CD4-positive, alpha-beta T cell treated with Interleukin-4 for 4 hours (primary cell): ENCODE measurements around the gene UNC5C.

Experiments
- DNase-seq: peaks from one replicate; pipeline ENCODE4 v3.0.0-alpha.2; 2020

UNC5C gene

GRCh38 chr4:95386410-95386809 lies 162.4 kb downstream of the UNC5C start:
- no peak for DNase-seq

- no peak for DNase-seq
These were observed 166.8 kb downstream of the UNC5C start for GRCh38 chr4:95381843-95382580.

- no peak for DNase-seq
These were observed 169.1 kb downstream of the UNC5C start for GRCh38 chr4:95379633-95380032.

DNA sequence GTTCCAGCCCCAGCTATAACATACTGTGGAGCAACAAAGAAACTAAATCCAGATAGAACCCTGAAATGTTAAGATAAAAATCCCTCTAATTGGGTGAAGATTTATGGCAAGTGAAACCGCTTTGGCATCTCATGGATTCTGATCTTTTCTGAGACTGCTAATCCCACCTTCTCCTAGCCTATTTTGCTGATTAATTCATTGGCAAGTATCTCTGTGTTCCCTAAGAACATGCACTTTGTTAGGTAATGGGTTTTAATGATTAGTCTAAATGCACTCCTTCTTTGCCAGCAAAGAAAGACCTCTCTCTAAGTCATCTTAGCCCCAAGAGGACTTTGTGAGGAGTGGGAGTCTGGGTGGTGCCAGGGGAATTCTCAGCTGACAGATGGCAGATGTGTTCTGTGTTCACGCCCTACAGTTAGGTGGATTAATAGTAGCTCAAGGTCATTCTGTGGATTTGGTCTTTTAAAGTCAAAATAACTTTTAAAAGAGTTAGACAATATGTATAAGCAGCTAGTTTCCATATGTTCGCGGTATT lies 171.3 kb downstream of the UNC5C start:
- DNase-seq = no peak

GRCh38 chr4:95371476-95372224 lies 177.1 kb downstream of the UNC5C start:
- DNase-seq = no peak

DNA sequence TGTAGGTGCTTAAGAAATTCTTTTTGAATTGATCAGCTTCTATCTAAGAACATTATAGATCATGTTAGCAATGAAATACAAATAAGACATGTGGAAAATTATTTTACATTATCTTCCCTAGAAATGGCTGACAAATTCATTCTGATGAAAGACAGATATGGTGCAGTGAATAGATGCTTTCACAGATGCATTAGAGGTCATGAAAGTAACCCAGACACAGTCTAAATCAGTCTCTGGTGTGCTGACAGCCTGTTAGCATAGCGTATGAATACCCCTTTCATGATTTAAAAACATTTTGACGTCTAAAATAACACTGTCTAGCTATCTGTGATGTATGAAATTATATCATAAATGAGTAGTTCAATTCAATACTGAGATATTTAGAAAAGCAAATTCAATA lies 180.9 kb downstream of the UNC5C start:
- DNase-seq = no peak

DNA sequence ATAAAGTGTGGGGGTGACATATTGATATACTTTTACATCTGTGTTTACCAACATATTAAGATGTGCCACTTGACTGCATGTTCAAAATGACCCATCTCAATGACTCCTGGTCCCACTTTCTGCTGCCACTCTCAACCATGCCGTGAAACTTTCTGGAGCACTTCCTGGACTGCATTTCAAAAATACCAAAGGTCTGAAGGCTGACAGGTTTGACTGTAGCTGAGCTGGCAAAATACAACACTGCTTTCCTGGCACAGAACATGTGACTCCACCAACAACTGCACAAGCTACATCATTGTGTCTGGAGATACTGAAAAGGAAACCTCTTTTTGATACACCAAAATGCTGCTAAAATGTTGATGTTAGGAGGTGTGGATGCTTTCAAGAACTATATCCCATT lies 184.8 kb downstream of the UNC5C start:
- DNase-seq = no peak

GRCh38 chr4:95363559-95363925 lies 185.2 kb downstream of the UNC5C start:
- no peak for DNase-seq

DNA sequence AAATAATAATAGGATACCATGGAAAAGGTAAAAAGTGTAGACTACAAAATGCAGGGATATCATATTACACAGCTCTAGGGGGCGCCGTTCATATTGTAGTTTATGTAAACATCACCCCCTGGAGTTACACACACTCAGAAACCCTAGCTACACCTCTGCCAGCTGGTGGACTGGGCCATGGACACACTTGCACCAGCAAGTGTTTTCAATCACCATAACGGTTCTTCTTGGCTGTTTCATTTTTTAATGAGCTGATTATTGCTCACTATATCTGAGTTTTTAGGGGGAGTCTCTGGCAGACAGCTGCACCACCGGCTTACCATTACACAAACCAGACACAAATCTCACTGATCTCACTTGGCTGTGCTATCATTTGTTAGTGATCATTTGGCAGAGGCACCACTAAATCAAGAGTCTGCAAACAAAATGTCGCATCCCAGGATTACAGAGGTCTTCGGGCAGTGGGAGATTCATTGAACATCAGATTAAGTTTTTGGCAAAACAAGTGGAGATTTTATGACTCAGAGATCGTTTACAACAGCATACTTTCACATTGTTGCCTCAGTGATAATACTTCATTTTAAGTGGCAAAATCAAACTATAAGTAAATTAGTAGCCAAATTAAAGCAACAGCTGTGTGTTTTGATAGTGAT lies 185.7 kb downstream of the UNC5C start:
- no peak for DNase-seq

GRCh38 chr4:95362066-95362465 lies 186.7 kb downstream of the UNC5C start:
- DNase-seq = no peak

- DNase-seq = no peak
These were observed 187.1 kb downstream of the UNC5C start for GRCh38 chr4:95361696-95361965.

DNA sequence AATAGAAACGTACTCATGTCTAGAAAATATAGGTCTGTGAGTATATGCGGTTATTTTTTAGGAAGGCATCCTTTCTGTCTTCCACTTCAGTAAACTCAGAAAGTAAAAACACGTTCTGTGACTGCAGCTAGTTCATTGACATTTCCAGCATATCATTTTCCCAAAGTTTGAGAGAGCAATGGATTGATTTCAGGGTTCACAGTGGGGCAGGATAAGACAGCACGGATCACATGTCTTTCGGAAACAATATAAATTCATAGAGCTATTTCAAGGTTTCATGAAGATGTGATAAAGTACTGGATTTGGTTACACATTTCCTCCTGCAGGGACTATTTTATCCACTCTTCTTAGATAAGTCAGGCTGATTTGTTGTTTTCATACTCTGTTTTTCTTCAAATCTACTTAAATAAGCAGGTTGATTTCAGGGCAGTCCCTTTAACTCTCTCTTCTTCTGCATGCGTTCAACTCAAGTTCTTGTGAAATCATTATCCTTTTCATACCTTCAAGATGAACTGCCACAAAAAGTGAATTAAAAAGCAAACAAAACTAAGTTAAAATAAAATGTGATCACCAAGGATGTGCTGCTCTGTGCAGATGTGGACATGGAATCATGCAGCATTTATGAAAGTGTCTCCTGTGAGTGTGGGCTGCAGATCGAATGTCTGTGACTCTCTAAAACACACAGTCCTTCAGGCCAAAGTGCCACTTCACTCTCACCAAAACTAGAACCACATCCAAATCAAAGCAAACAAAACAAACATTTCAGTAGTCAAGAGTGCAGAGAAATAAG lies 187.7 kb downstream of the UNC5C start:
- DNase-seq = no peak

GRCh38 chr4:95360256-95360903 lies 188.4 kb downstream of the UNC5C start:
- DNase-seq = no peak

- no peak for DNase-seq
These were observed 190.4 kb downstream of the UNC5C start for GRCh38 chr4:95358421-95358820.

DNA sequence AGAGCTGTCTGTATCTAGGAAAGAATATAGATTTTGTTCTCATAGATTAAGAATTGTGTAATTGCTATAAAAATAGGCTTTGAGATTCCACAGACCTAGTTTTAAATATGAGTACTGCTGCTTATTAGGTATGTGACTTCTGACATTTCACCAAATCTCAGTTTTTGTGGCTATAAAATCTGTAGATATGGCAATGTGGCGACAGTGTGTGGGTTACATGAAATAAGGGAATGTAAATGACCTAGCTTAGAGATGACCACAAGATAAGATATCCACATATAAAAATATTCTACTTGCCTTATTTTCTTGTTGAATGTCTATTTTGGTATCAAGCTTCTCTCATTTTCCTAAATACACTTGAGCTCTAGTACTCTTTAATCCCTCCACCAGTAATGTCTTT lies 193.8 kb downstream of the UNC5C start:
- no peak for DNase-seq

GRCh38 chr4:95348418-95348817 lies 200.4 kb downstream of the UNC5C start:
- DNase-seq = no peak

DNA sequence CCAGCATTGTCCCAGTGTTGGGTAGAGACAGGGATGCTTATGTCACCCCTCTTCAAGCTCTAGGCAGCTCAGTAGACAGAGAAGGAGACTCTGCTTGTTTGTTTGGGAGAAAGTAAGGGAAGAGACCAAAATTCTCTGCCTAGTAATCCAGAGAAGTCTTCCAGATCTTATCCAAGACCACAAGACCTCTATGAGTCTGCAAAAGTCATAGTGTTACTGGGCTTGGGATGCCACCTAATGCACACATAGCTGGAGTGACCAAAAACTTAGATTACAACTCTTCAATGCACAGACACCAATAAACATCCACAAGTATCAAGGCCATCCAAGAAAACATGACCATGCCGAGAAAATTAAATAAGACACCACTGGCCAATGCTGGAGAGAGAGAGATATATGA lies 205.5 kb downstream of the UNC5C start:
- no peak for DNase-seq

- DNase-seq = no peak
These were observed 208.6 kb downstream of the UNC5C start for GRCh38 chr4:95340191-95340590.

DNA sequence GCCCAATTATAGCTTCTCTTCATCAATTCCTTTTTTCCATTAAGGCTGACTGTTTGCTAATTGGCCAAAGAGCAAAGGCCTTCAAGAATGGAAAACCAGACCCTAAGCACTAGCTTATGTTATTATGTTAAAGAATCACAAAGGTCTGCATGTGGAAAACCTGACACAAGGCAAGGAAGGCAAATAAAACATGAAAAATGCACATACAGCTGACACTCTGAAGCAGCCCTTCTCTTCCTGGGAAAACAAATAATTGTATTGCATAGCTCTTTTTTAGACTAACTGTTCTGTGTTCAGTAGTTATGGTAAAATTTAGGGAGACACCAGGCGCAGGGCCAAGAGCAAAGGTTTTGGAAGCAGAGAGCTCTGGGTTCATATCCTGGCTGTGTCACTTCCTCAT lies 223.1 kb downstream of the UNC5C start:
- DNase-seq = no peak

DNA sequence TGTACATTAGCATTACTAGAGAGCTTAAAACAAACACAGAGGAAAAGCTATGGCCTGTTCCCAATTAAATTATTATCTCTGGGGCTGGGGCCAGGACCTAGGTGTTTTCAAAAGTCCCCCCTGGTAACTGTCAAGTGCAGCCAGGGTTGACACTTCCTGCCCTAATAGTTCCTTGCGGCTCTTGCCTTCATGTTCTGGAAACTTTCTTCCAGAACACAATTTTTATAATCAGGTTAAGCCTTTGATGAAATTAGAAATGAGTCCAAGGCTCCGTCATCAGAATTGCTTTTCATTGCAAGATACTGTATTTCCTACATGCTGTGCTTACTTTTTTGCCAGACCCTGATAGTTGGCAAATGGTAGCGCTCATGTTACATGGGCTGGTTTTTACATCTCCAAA lies 229.6 kb downstream of the UNC5C start:
- DNase-seq = no peak

- DNase-seq = no peak
These were observed 230.3 kb downstream of the UNC5C start for GRCh38 chr4:95318483-95318882.

- DNase-seq = no peak
These were observed 230.7 kb downstream of the UNC5C start for GRCh38 chr4:95318044-95318443.
